Activated CD4-positive, alpha-beta memory T cell treated with anti-CD3 and anti-CD28 coated beads, Interleukin-2, amount 10 ng/mL, durations not matched to agents 7 days and 5 days (primary cell): ENCODE data around the gene CAMKMT. TPM values are rescaled to one million over a fixed set of nuclear protein-coding genes. Genes with fewer than 3 reads are reported as not detected.

Experiments used
- CTCF ChIA-PET: fragments of 350-600 bp; sonication (Branson Sonifier 250); formaldehyde crosslinking; loops from one replicate; lab custom pipeline; 2021; ENCODE audit warnings: antibody characterized with exemption, inconsistent platforms; lab: Charles Lee
- POLR2A ChIA-PET: fragments of 350-600 bp; sonication (Branson Sonifier 250); formaldehyde crosslinking; loops from one replicate; lab custom pipeline; 2021; ENCODE audit warnings: antibody characterized with exemption; lab: Charles Lee
- DNase-seq: peaks from one replicate; pipeline ENCODE4 v3.0.0-alpha.2; 2020
- H3K27ac Mint-ChIP-seq: one replicate; pipeline ENCODE4 v1.8.0; 2021; ENCODE audit warnings: mild to moderate bottlenecking, mixed read lengths
- H3K27me3 Mint-ChIP-seq: one replicate; pipeline ENCODE4 v1.8.0; 2021; ENCODE audit warnings: mixed read lengths
- H3K36me3 Mint-ChIP-seq: one replicate; pipeline ENCODE4 v1.8.0; 2021; ENCODE audit warnings: low read depth, mixed read lengths
- H3K4me1 Mint-ChIP-seq: one replicate; pipeline ENCODE4 v1.8.0; 2021; ENCODE audit warnings: mixed read lengths
- H3K4me3 Mint-ChIP-seq: one replicate; pipeline ENCODE4 v1.8.0; 2021; ENCODE audit warnings: mild to moderate bottlenecking, mixed read lengths
- H3K9me3 Mint-ChIP-seq: one replicate; pipeline ENCODE4 v1.8.0; 2021; ENCODE audit warnings: mixed read lengths
- total RNA-seq, 2 experiments: library from RNA; stranded (reverse); gene quantifications; one replicate each; pipeline ENCODE4 v1.2.3, GENCODE V29; 2021

Gene CAMKMT
- total RNA-seq, 2 experiments from 2014 or later, result 11.6 to 12.0 TPM

DNA sequence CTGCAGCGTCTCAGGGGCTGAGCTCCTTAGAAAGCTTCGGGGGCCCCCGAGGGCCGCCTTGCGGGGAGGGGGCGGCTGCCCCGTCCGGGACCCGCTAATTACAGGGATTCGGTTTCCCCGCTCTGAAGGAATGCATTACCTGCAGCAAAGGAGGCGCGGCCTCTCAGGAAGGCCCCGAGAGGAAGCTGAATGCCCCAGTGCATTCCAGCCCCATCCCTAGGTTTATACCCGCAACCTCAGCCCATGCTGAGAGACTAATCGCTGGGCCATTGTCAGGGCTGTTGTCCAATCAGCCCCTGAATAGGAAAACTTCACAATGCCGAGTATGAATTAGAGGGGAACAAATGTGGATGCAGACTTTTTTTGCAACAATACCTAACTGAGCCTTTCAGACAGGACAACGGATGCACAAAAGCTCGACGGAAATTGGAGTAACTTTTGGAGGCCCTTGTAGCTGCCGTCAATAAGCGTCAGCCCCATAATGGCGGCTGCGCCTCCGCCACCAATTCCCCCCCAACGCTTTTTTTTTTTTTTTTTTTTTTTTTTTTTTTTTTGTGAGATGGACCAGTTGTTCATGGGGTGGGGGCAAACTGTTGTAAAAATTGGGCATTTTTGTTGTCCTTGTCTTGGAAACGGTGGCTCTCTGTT is 441.2 kb downstream of the CAMKMT start:
- Mint-ChIP-seq H3K9me3 (no peaks in the 10 kb centered on the region), H3K27me3 (peaks cover 86% of the 10 kb centered on the region), H3K4me3 (no peak overlapping the region), H3K4me1 (peaks cover 9% of the 10 kb centered on the region), H3K36me3 (peaks cover 2% of the 10 kb centered on the region), H3K27ac (no peak overlapping the region)
- no peak for DNase-seq
- CTCF ChIA-PET, result interaction anchor here (0.6 kb wide), 1 partner anchor 202 kb away, joined by 3 read pairs; no protein-coding TSS in a partner anchor
- POLR2A ChIA-PET, result no interaction called here

DNA sequence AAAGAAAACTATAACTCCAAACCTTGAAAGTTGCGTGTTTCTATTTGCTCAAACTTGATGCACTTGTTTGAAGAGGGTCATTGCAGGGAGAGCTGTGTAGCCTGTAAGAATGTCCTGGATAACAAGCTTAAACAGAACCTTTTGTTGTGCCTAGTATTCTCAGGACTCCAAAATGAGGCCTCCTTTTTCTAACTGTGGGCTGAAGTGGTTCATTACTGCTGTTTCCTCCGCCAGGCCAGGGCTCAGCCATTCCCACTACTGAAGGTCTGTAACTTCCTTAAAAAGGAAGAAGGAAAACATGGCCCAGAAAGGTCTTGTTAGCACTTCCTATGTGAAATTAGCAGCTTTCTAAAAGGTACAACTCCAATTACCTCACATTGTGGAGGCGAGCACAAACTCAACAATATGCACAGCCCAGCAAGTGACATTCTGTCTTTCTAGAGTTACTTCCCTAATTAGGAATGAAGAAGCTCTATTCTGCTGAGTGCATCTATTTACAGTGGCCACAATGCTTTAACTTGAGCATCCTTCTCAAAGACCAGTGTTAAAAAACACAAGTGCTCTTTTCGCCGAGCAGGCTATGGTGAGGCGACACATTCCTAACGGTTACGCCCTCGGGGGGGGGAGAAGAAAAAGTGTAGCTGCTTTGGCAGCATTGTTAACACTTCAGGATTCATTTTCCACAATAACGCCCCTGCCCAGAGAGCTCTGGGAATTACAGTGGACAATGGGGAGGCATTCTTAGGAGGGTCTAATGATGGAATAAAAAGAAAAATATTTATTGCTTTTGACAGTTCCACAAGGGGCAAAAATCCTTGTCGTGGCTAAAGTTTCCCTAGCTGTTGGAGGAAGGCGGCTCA is 442.9 kb downstream of the CAMKMT start:
- peaks cover 9% of the 10 kb centered on the region for H3K4me1 Mint-ChIP-seq
- no peak overlapping the region for H3K4me3 Mint-ChIP-seq
- peaks cover 2% of the 10 kb centered on the region for H3K36me3 Mint-ChIP-seq
- H3K27ac Mint-ChIP-seq, result no peak overlapping the region
- peaks cover 89% of the 10 kb centered on the region for H3K27me3 Mint-ChIP-seq
- DNase-seq, result no peak
- ChIA-PET CTCF (interaction anchor here (0.7 to 1.6 kb wide), 2 partner anchors 14 to 761 kb away, joined by 3 read pairs; no protein-coding TSS in a partner anchor), POLR2A (interaction anchor here (1.2 kb wide), 1 partner anchor 32 kb away, joined by 3 read pairs; no protein-coding TSS in a partner anchor)
- no peaks in the 10 kb centered on the region for H3K9me3 Mint-ChIP-seq

DNA sequence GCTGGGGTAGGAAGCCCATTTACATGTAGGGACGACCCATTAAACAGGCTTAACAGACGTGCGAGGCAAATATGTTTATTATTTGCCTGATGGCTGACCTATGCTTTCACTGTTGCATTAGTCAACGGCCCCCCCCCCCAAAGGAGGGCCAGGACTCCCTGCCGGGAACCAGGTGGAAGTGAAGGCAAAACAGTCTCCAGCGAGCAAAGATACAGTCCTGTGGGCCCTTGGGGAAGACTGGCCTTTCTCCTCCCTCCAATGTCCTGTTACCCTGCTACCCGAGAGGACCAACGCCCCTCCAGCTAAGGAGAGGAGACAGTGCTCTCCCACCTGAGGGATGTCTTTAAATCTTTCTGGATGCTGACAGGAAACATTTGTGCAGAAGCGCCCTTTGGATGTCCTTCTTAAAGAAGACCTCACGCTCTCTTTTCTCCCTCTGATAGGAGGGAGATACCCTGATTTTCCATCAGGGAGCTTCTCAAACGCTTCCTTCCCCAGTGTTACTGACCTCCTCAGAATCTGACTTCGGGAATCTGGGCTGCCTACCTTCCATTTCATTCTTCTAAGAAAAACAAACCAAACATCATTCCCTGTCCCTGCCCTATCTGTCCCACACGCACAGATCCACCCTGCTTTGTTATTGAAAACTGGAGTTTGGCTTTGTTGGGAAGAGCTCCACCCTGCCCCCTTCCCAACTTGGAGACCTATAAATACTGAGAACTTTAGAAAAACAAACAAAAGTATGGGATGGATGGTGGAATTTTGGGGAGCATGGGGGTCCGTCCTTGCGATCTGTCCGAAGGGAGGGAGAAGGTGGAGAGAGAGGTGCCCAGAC is 443.9 kb downstream of the CAMKMT start:
- H3K4me3 Mint-ChIP-seq, result no peak overlapping the region
- H3K4me1 Mint-ChIP-seq, result peaks cover 9% of the 10 kb centered on the region
- no peak for DNase-seq
- no peaks in the 10 kb centered on the region for H3K9me3 Mint-ChIP-seq
- CTCF ChIA-PET, result interaction anchor here (1.6 kb wide), 1 partner anchor 762 kb away, joined by 3 read pairs; no protein-coding TSS in a partner anchor
- no peak overlapping the region for H3K27ac Mint-ChIP-seq
- POLR2A ChIA-PET, result interaction anchor here (1.2 kb wide), 1 partner anchor 31 kb away, joined by 3 read pairs; no protein-coding TSS in a partner anchor
- H3K36me3 Mint-ChIP-seq, result peaks cover 2% of the 10 kb centered on the region
- H3K27me3 Mint-ChIP-seq, result peaks cover 83% of the 10 kb centered on the region

DNA sequence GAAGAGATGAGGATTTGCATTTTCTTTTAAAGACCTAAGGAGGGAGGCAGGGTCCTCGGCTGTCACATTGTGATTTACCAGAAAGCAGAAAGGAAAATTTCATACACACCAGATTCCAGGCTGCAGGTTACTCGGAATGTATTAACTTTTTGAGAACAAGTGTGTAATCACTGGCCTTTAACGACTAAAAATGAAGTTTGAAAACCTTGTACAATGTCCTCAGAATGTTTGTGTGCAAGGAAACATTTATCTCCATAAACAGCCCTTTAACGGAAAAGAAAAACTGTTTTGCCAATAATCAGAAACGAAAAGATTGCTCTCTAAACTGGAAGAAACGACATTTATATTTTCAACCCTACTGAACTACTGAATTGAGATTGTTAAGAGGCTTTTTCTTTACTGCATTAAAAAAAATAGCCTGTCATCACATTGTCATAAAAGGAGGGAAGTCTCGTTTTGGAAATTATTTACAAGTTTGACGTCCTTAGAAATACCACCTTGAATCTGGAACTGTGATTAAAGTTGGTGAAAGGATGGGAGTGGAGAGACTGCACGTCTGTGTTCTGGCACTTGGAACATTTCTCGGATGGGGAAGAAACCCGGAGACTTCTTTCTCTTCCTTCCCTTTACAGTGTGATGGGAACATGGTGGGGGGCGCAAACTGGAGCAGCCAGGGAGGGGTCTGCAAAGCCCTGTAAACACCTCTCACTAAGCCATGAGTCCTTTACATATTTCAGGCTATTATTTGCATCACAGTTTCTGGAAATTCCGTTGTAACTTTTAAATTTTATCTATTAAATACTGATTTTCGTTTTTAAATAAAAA is 445.7 kb downstream of the CAMKMT start:
- Mint-ChIP-seq H3K36me3 (no peaks in the 10 kb centered on the region), H3K27me3 (peaks cover 74% of the 10 kb centered on the region), H3K27ac (no peak overlapping the region), H3K4me1 (peaks cover 7% of the 10 kb centered on the region), H3K9me3 (no peaks in the 10 kb centered on the region), H3K4me3 (no peak overlapping the region)
- no peak for DNase-seq
- POLR2A ChIA-PET, result no interaction called here
- CTCF ChIA-PET, result no interaction called here

DNA sequence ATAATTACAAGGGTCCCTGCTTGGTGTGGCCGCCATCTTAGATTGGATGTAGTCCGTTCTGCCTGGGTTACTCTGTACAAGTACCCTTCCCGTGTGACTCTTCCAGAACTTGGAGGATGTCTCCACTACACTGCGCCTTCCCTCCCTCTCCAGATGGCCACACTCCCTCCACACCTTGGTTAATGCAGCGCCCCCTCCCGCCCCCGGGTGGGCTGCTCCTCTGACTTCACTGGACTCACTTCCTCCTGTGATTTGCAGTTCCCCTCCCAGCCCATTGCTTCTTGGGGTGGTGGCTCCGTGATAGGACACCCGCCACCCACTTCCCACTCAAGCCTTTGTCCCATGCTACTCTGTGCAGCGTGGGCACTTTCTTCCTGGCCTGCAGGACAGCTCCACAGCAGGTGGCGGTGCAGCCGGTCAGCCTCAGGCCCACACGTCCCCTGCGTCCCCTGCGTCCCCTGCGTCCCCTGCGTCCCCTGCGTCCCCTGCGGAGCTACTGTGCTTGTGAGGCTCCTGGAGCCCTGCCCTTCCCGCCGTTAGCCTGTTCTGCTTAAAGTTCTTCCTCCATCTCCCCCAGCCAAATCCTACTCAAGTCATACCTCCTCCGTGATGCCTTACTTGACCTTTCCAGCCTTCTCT is 449.3 kb downstream of the CAMKMT start:
- H3K27me3 Mint-ChIP-seq, result peaks cover 48% of the 10 kb centered on the region
- H3K27ac Mint-ChIP-seq, result no peak overlapping the region
- peaks cover 7% of the 10 kb centered on the region for H3K4me1 Mint-ChIP-seq
- no peak for DNase-seq
- H3K4me3 Mint-ChIP-seq, result no peak overlapping the region
- H3K36me3 Mint-ChIP-seq, result no peaks in the 10 kb centered on the region
- POLR2A ChIA-PET, result no interaction called here
- no peaks in the 10 kb centered on the region for H3K9me3 Mint-ChIP-seq
- CTCF ChIA-PET, result no interaction called here

DNA sequence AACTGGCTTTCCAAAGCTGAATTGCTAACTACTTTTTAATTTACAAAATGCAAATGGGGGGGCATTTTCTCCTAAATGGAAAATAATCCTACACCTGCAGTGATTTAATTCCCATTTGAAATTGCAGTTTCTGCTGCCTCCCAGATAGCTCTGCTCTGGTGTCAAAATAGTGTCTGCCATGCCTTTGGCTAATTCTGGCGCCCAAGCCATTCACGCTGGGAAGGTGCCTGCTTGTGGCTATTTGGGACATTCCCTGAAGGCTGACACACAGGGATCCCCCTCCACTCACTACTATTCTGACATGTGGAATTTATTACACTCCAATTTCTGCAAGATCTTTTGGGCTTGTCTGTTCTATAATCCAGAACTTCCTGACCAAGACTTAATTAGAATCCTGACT is 451.4 kb downstream of the CAMKMT start:
- ChIA-PET CTCF (no interaction called here), POLR2A (no interaction called here)
- no peaks in the 10 kb centered on the region for H3K9me3 Mint-ChIP-seq
- H3K4me1 Mint-ChIP-seq, result no peaks in the 10 kb centered on the region
- H3K27ac Mint-ChIP-seq, result no peak overlapping the region
- no peak for DNase-seq
- no peaks in the 10 kb centered on the region for H3K36me3 Mint-ChIP-seq
- H3K27me3 Mint-ChIP-seq, result peaks cover 29% of the 10 kb centered on the region
- H3K4me3 Mint-ChIP-seq, result no peak overlapping the region

DNA sequence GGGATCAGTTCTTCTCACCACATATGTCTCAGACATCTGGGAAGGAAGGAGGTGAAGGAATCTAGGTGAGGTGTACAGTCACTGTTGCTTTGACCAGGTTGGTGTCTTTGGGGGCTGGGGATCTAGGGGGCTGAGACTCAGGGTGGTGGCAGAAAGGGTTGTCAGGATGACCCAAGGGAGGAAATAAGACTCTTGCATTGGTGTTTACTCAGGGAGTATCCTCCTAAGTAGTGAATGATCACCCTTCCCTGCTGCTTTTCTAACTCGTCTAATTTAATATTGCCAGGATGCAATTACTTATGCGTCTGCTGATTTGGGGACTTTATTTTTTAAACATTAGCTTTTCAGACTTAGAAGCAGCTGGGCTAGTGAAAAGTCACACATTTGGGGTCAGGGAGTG is 451.9 kb downstream of the CAMKMT start:
- DNase-seq, result no peak
- POLR2A ChIA-PET, result no interaction called here
- H3K9me3 Mint-ChIP-seq, result no peaks in the 10 kb centered on the region
- no peak overlapping the region for H3K27ac Mint-ChIP-seq
- H3K36me3 Mint-ChIP-seq, result no peaks in the 10 kb centered on the region
- H3K27me3 Mint-ChIP-seq, result peaks cover 26% of the 10 kb centered on the region
- no peak overlapping the region for H3K4me3 Mint-ChIP-seq
- CTCF ChIA-PET, result no interaction called here
- no peaks in the 10 kb centered on the region for H3K4me1 Mint-ChIP-seq

DNA sequence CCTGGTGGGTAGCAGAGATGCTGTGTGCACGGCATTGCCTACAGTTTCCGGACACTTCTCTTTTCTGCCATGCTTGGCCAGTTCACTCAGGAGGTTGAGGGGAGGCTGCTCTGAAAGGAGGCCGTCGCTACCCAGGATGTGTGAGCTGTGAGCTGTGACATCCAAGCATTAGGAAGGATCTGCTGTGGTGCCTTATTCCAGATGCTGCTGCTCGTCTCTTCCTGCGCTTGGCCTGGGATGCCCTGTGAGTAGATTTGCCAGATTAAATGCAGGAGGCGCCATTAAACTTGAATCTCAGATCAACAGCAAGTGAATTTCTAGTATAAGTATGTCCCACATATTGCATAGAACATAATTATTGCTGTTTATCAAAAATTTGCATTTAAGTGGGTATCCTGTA is 455.5 kb downstream of the CAMKMT start:
- Mint-ChIP-seq H3K4me1 (no peaks in the 10 kb centered on the region), H3K27me3 (peaks cover 9% of the 10 kb centered on the region), H3K27ac (no peak overlapping the region), H3K4me3 (no peak overlapping the region), H3K36me3 (no peaks in the 10 kb centered on the region), H3K9me3 (no peaks in the 10 kb centered on the region)
- POLR2A ChIA-PET, result no interaction called here
- CTCF ChIA-PET, result no interaction called here
- DNase-seq, result no peak

DNA sequence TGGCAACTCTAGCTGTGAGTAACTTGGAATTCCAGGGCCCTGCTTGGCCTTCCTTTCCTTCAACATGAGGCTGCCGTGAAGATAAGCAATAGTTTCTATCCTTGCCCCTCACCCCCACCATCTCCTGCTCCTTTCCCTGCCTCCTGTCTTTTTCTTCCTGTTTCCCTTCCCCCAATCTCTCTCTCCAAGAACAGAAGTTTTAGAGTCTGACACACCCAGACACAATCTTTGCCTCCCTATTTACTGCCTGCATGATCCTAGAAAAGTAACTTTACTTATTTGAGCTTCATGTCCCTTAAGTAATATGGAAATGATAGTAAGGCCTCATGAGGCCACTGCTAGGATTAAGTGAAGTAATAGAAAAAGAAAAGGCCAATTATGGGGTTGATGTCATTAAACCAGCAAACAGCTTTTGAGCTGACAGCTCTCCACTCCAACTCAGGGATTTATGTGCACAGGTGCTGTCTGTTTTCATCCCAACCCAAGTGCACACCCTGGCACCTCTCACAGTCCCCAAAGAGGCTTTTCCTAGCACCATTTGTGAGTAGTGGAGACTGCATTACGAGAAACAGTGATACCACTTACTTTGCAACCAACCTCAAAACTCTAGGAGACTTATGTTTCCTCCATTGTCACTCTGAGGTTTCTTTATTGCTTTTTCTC is 456.1 kb downstream of the CAMKMT start:
- Mint-ChIP-seq H3K36me3 (no peaks in the 10 kb centered on the region), H3K27ac (no peak overlapping the region), H3K4me1 (no peaks in the 10 kb centered on the region), H3K9me3 (no peaks in the 10 kb centered on the region), H3K4me3 (no peak overlapping the region), H3K27me3 (peaks cover 9% of the 10 kb centered on the region)
- ChIA-PET CTCF (no interaction called here), POLR2A (no interaction called here)
- no peak for DNase-seq

DNA sequence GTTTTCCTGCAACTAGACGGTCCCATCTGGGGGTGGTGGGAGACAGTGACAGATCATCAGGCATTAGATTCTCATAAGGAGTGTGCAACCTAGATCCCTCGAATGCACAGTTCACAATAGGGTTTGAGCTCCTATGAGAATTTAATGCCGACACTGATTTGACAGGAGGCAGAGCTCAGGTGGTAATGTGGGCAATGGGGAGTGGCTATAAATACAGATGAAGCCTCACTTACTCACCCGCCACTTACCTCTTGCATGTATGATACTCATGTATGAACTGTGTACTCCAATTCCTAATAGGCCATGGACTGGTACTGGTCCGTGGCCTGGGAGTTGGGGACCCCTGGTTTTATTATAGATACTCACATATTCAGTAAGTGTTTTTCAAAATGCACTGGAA is 457.3 kb downstream of the CAMKMT start:
- ChIA-PET POLR2A (no interaction called here), CTCF (no interaction called here)
- Mint-ChIP-seq H3K4me1 (no peaks in the 10 kb centered on the region), H3K36me3 (no peaks in the 10 kb centered on the region), H3K9me3 (no peaks in the 10 kb centered on the region), H3K27ac (no peak overlapping the region), H3K27me3 (peaks cover 7% of the 10 kb centered on the region), H3K4me3 (no peak overlapping the region)
- DNase-seq, result no peak

DNA sequence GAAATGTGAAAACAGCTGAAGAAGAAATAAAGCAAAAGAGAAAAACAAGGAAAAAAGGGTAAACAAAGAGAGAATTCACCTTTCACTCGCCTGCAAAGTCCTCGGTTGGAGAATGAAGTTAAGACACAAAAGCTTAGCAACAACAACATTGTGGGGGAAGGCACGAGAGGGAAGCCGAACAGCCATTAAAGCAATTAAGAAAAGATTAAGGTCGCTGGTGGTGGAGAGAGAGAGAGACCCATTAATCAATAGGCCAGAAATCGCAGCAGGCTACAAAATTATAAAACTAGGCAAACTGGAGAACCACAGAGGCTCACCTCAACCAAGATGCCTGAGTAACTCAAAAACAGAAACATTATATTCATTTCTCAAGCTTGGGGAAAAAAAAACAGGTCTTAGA is 459.8 kb downstream of the CAMKMT start:
- H3K4me1 Mint-ChIP-seq, result no peaks in the 10 kb centered on the region
- H3K4me3 Mint-ChIP-seq, result no peak overlapping the region
- H3K27me3 Mint-ChIP-seq, result peaks cover 3% of the 10 kb centered on the region
- ChIA-PET POLR2A (no interaction called here), CTCF (no interaction called here)
- no peak for DNase-seq
- no peaks in the 10 kb centered on the region for H3K9me3 Mint-ChIP-seq
- H3K36me3 Mint-ChIP-seq, result no peaks in the 10 kb centered on the region
- no peak overlapping the region for H3K27ac Mint-ChIP-seq
